ENCODE measurements around the gene CDK17. TPM values are rescaled to one million over a fixed set of nuclear protein-coding genes. Genes with fewer than 3 reads are reported as not detected.
A peak's percentile ranks its signal among the peaks of the same experiment; 100 is the strongest.

Gene CDK17
- total RNA-seq, 1 donor from 2014 or later: 47.1 TPM

- no peak for TF ChIP-seq CTCF (IDR thresholded peaks at IDR 0.05)
- H3K9me3 ChIP-seq: no peaks in the 10 kb centered on the region
- DNase-seq (no peak), ATAC-seq (no peak)
- H3K27ac ChIP-seq: no peak overlapping the region
- no peaks in the 10 kb centered on the region for H3K4me1 ChIP-seq
- no peak overlapping the region for H3K4me3 ChIP-seq
- H3K27me3 ChIP-seq: no peaks in the 10 kb centered on the region
- intact Hi-C loops (cut with DNase I): no loop called here
- peaks cover 26% of the 10 kb centered on the region for H3K36me3 ChIP-seq
Measured at GRCh38 chr12:96248136-96248931, 151.9 kb downstream of the CDK17 start.

- ATAC-seq: no peak
- Histone ChIP-seq H3K4me1 (no peaks in the 10 kb centered on the region), H3K4me3 (no peak overlapping the region), H3K27me3 (no peaks in the 10 kb centered on the region), H3K27ac (no peak overlapping the region), H3K36me3 (peaks cover 26% of the 10 kb centered on the region), H3K9me3 (no peaks in the 10 kb centered on the region)
- intact Hi-C loops (cut with DNase I): no loop called here
- no peak for TF ChIP-seq CTCF (IDR thresholded peaks at IDR 0.05)
- DNase-seq: no peak
Measured at GRCh38 chr12:96247563-96247962, 152.7 kb downstream of the CDK17 start.

DNA sequence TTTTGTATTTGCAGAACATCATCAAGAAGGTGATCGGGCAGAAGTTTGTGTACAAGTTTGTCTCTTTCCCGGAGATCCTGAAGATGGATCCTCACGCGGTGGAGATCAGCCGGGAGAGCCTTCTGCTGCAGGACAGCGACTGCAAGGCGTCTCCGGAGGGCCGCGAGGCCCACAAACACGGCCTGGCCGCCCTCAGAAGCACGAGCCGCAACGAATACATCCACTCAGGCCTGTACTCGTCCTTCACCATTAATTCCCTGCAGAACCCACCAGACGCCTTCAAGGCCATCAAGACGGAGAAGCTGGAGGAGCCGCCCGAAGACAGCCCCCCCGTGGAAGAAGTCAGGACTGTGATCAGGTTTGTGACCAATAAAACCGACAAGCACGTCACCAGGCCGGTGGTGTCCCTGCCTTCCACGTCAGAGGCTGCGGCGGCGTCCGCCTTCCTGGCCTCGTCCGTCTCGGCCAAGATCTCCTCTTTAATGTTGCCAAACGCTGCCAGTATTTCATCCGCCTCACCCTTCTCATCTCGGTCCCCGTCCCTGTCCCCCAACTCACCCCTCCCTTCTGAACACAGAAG, 153.2 kb downstream of the CDK17 start:
- no peak for DNase-seq
- no peaks in the 10 kb centered on the region for H3K27me3 ChIP-seq
- intact Hi-C loops (cut with DNase I): no loop called here
- H3K4me1 ChIP-seq: peaks cover 4% of the 10 kb centered on the region
- no peak for ATAC-seq
- no peak for TF ChIP-seq CTCF (IDR thresholded peaks at IDR 0.05)
- H3K9me3 ChIP-seq: no peaks in the 10 kb centered on the region
- H3K4me3 ChIP-seq: no peak overlapping the region
- H3K27ac ChIP-seq: no peak overlapping the region
- H3K36me3 ChIP-seq: peaks cover 26% of the 10 kb centered on the region

DNA sequence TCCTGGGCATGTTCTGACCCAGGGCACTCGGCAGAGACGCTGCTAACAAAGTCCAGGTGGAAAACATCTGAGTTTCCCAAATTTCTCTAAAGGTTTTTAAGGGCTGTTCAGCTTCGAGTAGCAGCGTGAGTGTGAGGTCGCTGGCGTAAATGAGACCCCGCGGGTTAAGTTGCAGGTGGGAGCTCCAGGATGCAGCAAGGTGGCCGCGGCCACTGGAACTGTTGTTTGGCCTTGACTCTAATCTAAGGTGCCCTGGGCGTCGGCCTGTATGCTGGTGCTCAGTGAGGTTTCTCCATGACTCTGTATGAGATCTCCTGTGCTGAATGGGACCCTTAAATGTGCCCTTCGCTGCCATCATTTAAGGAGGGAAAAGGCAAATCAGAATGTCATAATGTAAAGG, 155.4 kb downstream of the CDK17 start:
- H3K4me1 ChIP-seq: peaks cover 12% of the 10 kb centered on the region
- no peak for DNase-seq
- intact Hi-C loops (cut with DNase I): no loop called here

DNA sequence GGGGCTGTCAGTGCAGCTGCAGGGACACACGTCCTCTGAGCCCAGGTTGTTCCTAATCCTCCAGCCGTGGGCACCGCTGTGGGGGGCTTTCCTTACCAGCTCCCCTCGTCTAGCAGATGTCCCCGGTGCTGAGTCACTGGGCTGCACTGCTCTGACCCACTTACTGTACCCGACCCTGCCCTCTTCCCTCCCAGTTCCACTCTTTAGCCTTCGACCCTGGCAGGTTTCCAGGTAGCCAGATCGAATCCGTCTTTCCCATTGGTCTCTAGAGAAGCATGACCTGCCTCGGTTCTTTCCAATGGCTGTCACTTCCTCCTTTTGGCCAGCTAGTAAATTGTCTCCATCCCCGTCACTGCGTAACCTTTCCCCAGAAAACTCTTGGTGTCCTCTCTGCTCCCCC, 157.6 kb downstream of the CDK17 start:
- intact Hi-C loops (cut with DNase I): no loop called here
- Histone ChIP-seq H3K4me3 (no peak overlapping the region), H3K9me3 (no peaks in the 10 kb centered on the region), H3K27me3 (no peaks in the 10 kb centered on the region), H3K4me1 (peaks cover 33% of the 10 kb centered on the region), H3K36me3 (peaks cover 14% of the 10 kb centered on the region), H3K27ac (peak overlapping the region; percentile 33)
- no peak for TF ChIP-seq CTCF (IDR thresholded peaks at IDR 0.05)
- no peak for DNase-seq
- peak; percentile 44 for ATAC-seq

More for the DNA sequence above, 155.4 kb downstream of the CDK17 start:
- no peak for ATAC-seq
- H3K36me3 ChIP-seq: peaks cover 26% of the 10 kb centered on the region
- no peak for TF ChIP-seq CTCF (IDR thresholded peaks at IDR 0.05)
- H3K9me3 ChIP-seq: no peaks in the 10 kb centered on the region
- H3K4me3 ChIP-seq: no peak overlapping the region
- no peak overlapping the region for H3K27ac ChIP-seq
- H3K27me3 ChIP-seq: no peaks in the 10 kb centered on the region

Measured in upper lobe of right lung (tissue), 1 donor.